H9 (cell line): ENCODE data around the gene MYLK3. TPM values are rescaled to one million over a fixed set of nuclear protein-coding genes. Genes with fewer than 3 reads are reported as not detected.

ENCODE experiments used
- DNase-seq: peaks from one replicate; pipeline ENCODE4 v3.0.0-alpha.2; 2017
- H2AFZ ChIP-seq: one replicate; pipeline ENCODE4 v1.6.1; 2013; ENCODE audit warnings: mild to moderate bottlenecking, low read length, control low read depth, moderate library complexity
- H2AK5ac ChIP-seq: 2 replicates; pipeline ENCODE4 v1.6.1; 2013; ENCODE audit warnings: low read length, control low read depth, mixed read lengths; ENCODE audit not compliant: insufficient read length
- H2BK120ac ChIP-seq: one replicate; pipeline ENCODE4 v1.6.1; 2013; ENCODE audit warnings: low read depth, mild to moderate bottlenecking, low read length, control low read depth, inconsistent platforms; ENCODE audit not compliant: poor library complexity, severe bottlenecking
- H2BK12ac ChIP-seq: 2 replicates; pipeline ENCODE4 v1.6.1; 2013; ENCODE audit warnings: low read length, control low read depth, mixed read lengths, low read depth; ENCODE audit not compliant: insufficient read length
- H2BK15ac ChIP-seq: 2 replicates; pipeline ENCODE4 v1.6.1; 2013; ENCODE audit warnings: low read depth, low read length, control low read depth
- H2BK20ac ChIP-seq: one replicate; pipeline ENCODE4 v1.6.1; 2013; ENCODE audit warnings: low read depth, mild to moderate bottlenecking, low read length, control low read depth, inconsistent platforms; ENCODE audit not compliant: poor library complexity, severe bottlenecking
- H2BK5ac ChIP-seq: 2 replicates; pipeline ENCODE4 v1.6.1; 2013; ENCODE audit warnings: low read length, control low read depth, mixed read lengths; ENCODE audit not compliant: insufficient read length
- H3K14ac ChIP-seq: 2 replicates; pipeline ENCODE4 v1.6.1; 2013; ENCODE audit warnings: low read length, control low read depth; ENCODE audit not compliant: insufficient read depth
- H3K18ac ChIP-seq: 2 replicates; pipeline ENCODE4 v1.6.1; 2013; ENCODE audit warnings: low read depth, mild to moderate bottlenecking, mixed read lengths, low read length, control low read depth; ENCODE audit not compliant: insufficient read length
- H3K23ac ChIP-seq: 2 replicates; pipeline ENCODE4 v1.6.1; 2013; ENCODE audit warnings: low read length, control low read depth, mixed read lengths, low read depth; ENCODE audit not compliant: insufficient read length
- H3K23me2 ChIP-seq: 2 replicates; pipeline ENCODE4 v1.6.1; 2013; ENCODE audit warnings: low read depth, mild to moderate bottlenecking, mixed read lengths, low read length, control low read depth; ENCODE audit not compliant: insufficient read length, poor library complexity, severe bottlenecking
- H3K27ac ChIP-seq: 2 replicates; pipeline ENCODE4 v1.5.1; 2013; ENCODE audit warnings: low read length, control low read depth, mixed read lengths, low read depth; ENCODE audit not compliant: insufficient read length
- H3K27me3 ChIP-seq: 2 replicates; pipeline ENCODE4 v1.6.1; 2013; ENCODE audit warnings: low read length, control low read depth, inconsistent platforms; ENCODE audit not compliant: insufficient read depth
- H3K4ac ChIP-seq: 2 replicates; pipeline ENCODE4 v1.6.1; 2013; ENCODE audit warnings: low read depth, mild to moderate bottlenecking, control low read depth, inconsistent platforms, low read length, moderate library complexity
- H3K4me1 ChIP-seq: 2 replicates; pipeline ENCODE4 v1.6.1; 2013; ENCODE audit warnings: low read length, control low read depth, inconsistent platforms; ENCODE audit not compliant: insufficient read depth
- H3K4me2 ChIP-seq: 2 replicates; pipeline ENCODE4 v1.6.1; 2013; ENCODE audit warnings: low read length, control low read depth, mixed read lengths; ENCODE audit not compliant: insufficient read length, insufficient read depth
- H3K56ac ChIP-seq: 2 replicates; pipeline ENCODE4 v1.6.1; 2013; ENCODE audit warnings: low read depth, mild to moderate bottlenecking, mixed read lengths, low read length, control low read depth; ENCODE audit not compliant: insufficient read length
- H3K79me1 ChIP-seq: 2 replicates; pipeline ENCODE4 v1.6.1; 2013; ENCODE audit warnings: low read depth, mild to moderate bottlenecking, moderate library complexity, low read length, control low read depth, inconsistent platforms; ENCODE audit not compliant: insufficient read depth, poor library complexity, severe bottlenecking
- H3K79me2 ChIP-seq: 2 replicates; pipeline ENCODE4 v1.6.1; 2013; ENCODE audit warnings: low read length, control low read depth, inconsistent platforms; ENCODE audit not compliant: insufficient read depth
- H3K9ac ChIP-seq: 2 replicates; pipeline ENCODE4 v1.6.1; 2013; ENCODE audit warnings: low read length, control low read depth, mixed read lengths; ENCODE audit not compliant: insufficient read length; ENCODE audit errors: extremely low read depth
- H3K9me3 ChIP-seq: one replicate; pipeline ENCODE4 v1.6.1; 2013; ENCODE audit warnings: low read depth, low read length, inconsistent platforms; ENCODE audit not compliant: control insufficient read depth
- H3T11ph ChIP-seq: one replicate; pipeline ENCODE4 v1.6.1; 2013; ENCODE audit warnings: mild to moderate bottlenecking, low read length, control low read depth, inconsistent platforms
- H4K20me1 ChIP-seq: one replicate; pipeline ENCODE4 v1.6.1; 2013; ENCODE audit not compliant: control insufficient read depth, insufficient read length, insufficient read depth
- H4K5ac ChIP-seq: 2 replicates; pipeline ENCODE4 v1.6.1; 2013; ENCODE audit warnings: low read depth, mild to moderate bottlenecking, mixed read lengths, low read length, control low read depth; ENCODE audit not compliant: insufficient read length
- H4K8ac ChIP-seq: replicated peaks from 2 replicates; pipeline ENCODE4 v1.6.1; 2013; ENCODE audit warnings: low read length, control low read depth, mixed read lengths, low read depth; ENCODE audit not compliant: insufficient read length
- H4K91ac ChIP-seq: 2 replicates; pipeline ENCODE4 v1.6.1; 2013; ENCODE audit warnings: low read depth, mild to moderate bottlenecking, moderate library complexity, mixed read lengths, low read length, control low read depth; ENCODE audit not compliant: insufficient read length
- H3K27ac Mint-ChIP-seq, 3 experiments: 2 replicates in 2 of 3; 3 replicates in 1 of 3; pipeline ENCODE4 v1.8.0; 2020 to 2021; ENCODE audit warnings: mixed read lengths in 3 of 3, mild to moderate bottlenecking in 1 of 3, moderate library complexity in 1 of 3
- H3K27me3 Mint-ChIP-seq: 2 replicates; pipeline ENCODE4 v1.8.0; 2021; ENCODE audit warnings: low read depth, mild to moderate bottlenecking, moderate library complexity, mixed read lengths
- H3K36me3 Mint-ChIP-seq, 3 experiments: 2 replicates in 2 of 3; 3 replicates in 1 of 3; pipeline ENCODE4 v1.8.0; 2020 to 2021; ENCODE audit warnings: low read depth in 3 of 3, mixed read lengths in 3 of 3; ENCODE audit not compliant: insufficient read depth in 1 of 3
- H3K4me1 Mint-ChIP-seq, 2 experiments: 2 replicates each; pipeline ENCODE4 v1.8.0; 2020; ENCODE audit warnings: mixed read lengths in 2 of 2
- H3K4me3 Mint-ChIP-seq, 2 experiments: 2 replicates in 1 of 2; 3 replicates in 1 of 2; pipeline ENCODE4 v1.8.0; 2020 to 2021; ENCODE audit warnings: mild to moderate bottlenecking in 2 of 2, mixed read lengths in 2 of 2, moderate library complexity in 1 of 2
- H3K9me3 Mint-ChIP-seq, 2 experiments: 2 replicates in 1 of 2; 3 replicates in 1 of 2; pipeline ENCODE4 v1.8.0; 2020; ENCODE audit warnings: mild to moderate bottlenecking in 2 of 2, mixed read lengths in 2 of 2, moderate library complexity in 1 of 2
- CTCF ChIP-seq: fragments of 200-600 bp; sonication (generic); conservative IDR thresholded peaks from 3 replicates; pipeline ENCODE4 v1.8.0; 2021; ENCODE audit warnings: antibody characterized with exemption, mild to moderate bottlenecking
- WGBS: extraction: QIAGEN DNeasy Blood & Tissue Kit; methylation state at CpG from one replicate; pipeline ENCODE4 v1.1.7; 2013; ENCODE audit warnings: missing lambda C conversion rate, low lambda C conversion rate, mixed read lengths; ENCODE audit not compliant: insufficient read length; ENCODE audit errors: extremely low coverage; 5-methylcytosine and 5-hydroxymethylcytosine counted together
- total RNA-seq: library from RNA; stranded (reverse); gene quantifications from 2 replicates; pipeline ENCODE4 v1.2.1, GENCODE V29; 2021

MYLK3 gene
- total RNA-seq, 1 experiment from 2014 or later: 0.90 TPM

- H3K79me1 ChIP-seq: no peaks in the 10 kb centered on the region
- H2AK5ac ChIP-seq: no peak overlapping the region
- no peak overlapping the region for H3K27ac ChIP-seq
- WGBS: no CpG with 5 or more reads among the region's 2 CpGs
- H3K56ac ChIP-seq: no peak overlapping the region
- H2BK120ac ChIP-seq: no peak overlapping the region
- no peak for DNase-seq
- TF ChIP-seq CTCF: no peak
- no peaks in the 10 kb centered on the region for H3K27me3 ChIP-seq
- H3K4me1 ChIP-seq: peaks cover 6% of the 10 kb centered on the region; the same call in 1 of the 2 replicates
- H3T11ph ChIP-seq: no peak overlapping the region
- no peaks in the 10 kb centered on the region for H3K79me2 ChIP-seq
- H2BK15ac ChIP-seq: no peak overlapping the region
- H3K9ac ChIP-seq: no peak overlapping the region
- H2BK12ac ChIP-seq: no peak overlapping the region
- no peaks in the 10 kb centered on the region for H3K23me2 ChIP-seq
- H3K4ac ChIP-seq: no peak overlapping the region
- no peak overlapping the region for H2BK5ac ChIP-seq
- Mint-ChIP-seq H3K9me3 (peaks cover 17 to 26% of the 10 kb centered on the region in 2 experiments), H3K36me3 (peaks cover 6 to 20% (median 10%) of the 10 kb centered on the region in 3 experiments; a peak in 6 of 7 replicates), H3K4me3 (no peak overlapping the region), H3K27ac (no peak overlapping the region), H3K27me3 (no peaks in the 10 kb centered on the region), H3K4me1 (peaks cover 6 to 9% of the 10 kb centered on the region in 2 experiments)
- H4K8ac ChIP-seq: no peak overlapping the region
- H4K5ac ChIP-seq: no peak overlapping the region
- no peaks in the 10 kb centered on the region for H4K20me1 ChIP-seq
- no peak overlapping the region for H4K91ac ChIP-seq
- no peak overlapping the region for H3K23ac ChIP-seq
- H3K18ac ChIP-seq: no peak overlapping the region
- no peak overlapping the region for H3K14ac ChIP-seq
- no peak overlapping the region for H2BK20ac ChIP-seq
- H3K4me2 ChIP-seq: no peak overlapping the region
- no peaks in the 10 kb centered on the region for H3K9me3 ChIP-seq
- H2AFZ ChIP-seq: no peak overlapping the region
Observed at GRCh38 chr16:46782320-46782719, 34.2 kb upstream of the MYLK3 start.
